Heart right ventricle (tissue), 16 donors: ENCODE results near the gene PEPD. TPM values are rescaled to one million over a fixed set of nuclear protein-coding genes. Genes with fewer than 3 reads are reported as not detected.

Experiments
- ATAC-seq, 8 donors: fragments of 200-7000 bp; cut with Tn5 transposase; one replicate each; pipeline ENCODE4 v1.9.1; 2020; ENCODE audit warnings: mild to moderate bottlenecking in 8 of 8, moderate library complexity in 8 of 8, moderate number of reproducible peaks in 1 of 8
- DNase-seq, 2 donors: peaks; one replicate each; pipeline ENCODE4 v3.0.0-alpha.2; 2020
- H3K27ac ChIP-seq, 10 donors: fragments of 200-600 bp; sonication (generic) in 2 of 10; one replicate each; pipeline versions ENCODE4 v1.5.0 to v1.8.0; 2020 to 2022; ENCODE audit warnings: mild to moderate bottlenecking in 3 of 10
- H3K27me3 ChIP-seq, 7 donors: fragments of 200-600 bp; one replicate each; pipeline ENCODE4 v1.8.0; 2021 to 2022; ENCODE audit warnings: mild to moderate bottlenecking in 2 of 7
- H3K36me3 ChIP-seq, 9 donors: fragments of 200-600 bp; sonication (generic) in 1 of 9; one replicate each; pipeline versions ENCODE4 v1.5.0 to v1.8.0; 2020 to 2022; ENCODE audit warnings: mild to moderate bottlenecking in 2 of 9
- H3K4me1 ChIP-seq, 9 donors: fragments of 200-600 bp; sonication (generic) in 1 of 9; one replicate each; pipeline versions ENCODE4 v1.5.0 to v1.8.0; 2020 to 2022; ENCODE audit warnings: mild to moderate bottlenecking in 4 of 9
- H3K4me3 ChIP-seq, 10 donors: fragments of 200-600 bp; sonication (generic) in 2 of 10; one replicate each; pipeline versions ENCODE4 v1.5.0 to v1.8.0; 2020 to 2022; ENCODE audit warnings: mild to moderate bottlenecking in 7 of 10, moderate library complexity in 2 of 10
- H3K9me3 ChIP-seq, 11 donors: fragments of 200-600 bp in 10 of 11; sonication (generic) in 2 of 11; one replicate each; pipeline versions ENCODE4 v1.5.0 to v1.8.0; 2013 to 2022; ENCODE audit warnings: mild to moderate bottlenecking in 2 of 11, control low read depth in 1 of 11, moderate library complexity in 1 of 11
- WGBS, 2 donors: extraction: QIAGEN DNeasy Blood & Tissue Kit; methylation state at CpG; one replicate each; pipeline ENCODE4 v1.1.7; 2013; ENCODE audit warnings: inconsistent platforms in 1 of 2; 5-methylcytosine and 5-hydroxymethylcytosine counted together
- intact Hi-C, 10 donors: fragments of 100-400 bp; cut with DNase I; formaldehyde crosslinking; loops; one replicate each; pipeline versions ENCODE4 v1.11.1 to v1.14.2; 2022
- polyA plus RNA-seq, 2 donors: library from polyadenylated mRNA; stranded (reverse); fragments of 200-250 nt; gene quantifications; one replicate each; pipeline ENCODE4 v1.2.3, GENCODE V29; 2013
- total RNA-seq, 10 donors: library from RNA; stranded (reverse); fragmentation: NEBNext Ultra II Directional in 3 of 10; extraction: Animal tissue kit (Norgen Biotek cat#: 25700) in 3 of 10; gene quantifications; one replicate each; pipeline versions ENCODE4 v1.2.1 to v1.2.4, GENCODE V29; 2021 to 2023
- TF ChIP-seq, protein P1 (sequence below), 9 donors: fragments of 200-600 bp; sonication (generic) in 2 of 9; IDR thresholded peaks; one replicate each; pipeline versions ENCODE4 v1.5.0 to v1.8.0; 2021 to 2022; ENCODE audit warnings: antibody characterized with exemption in 9 of 9, mild to moderate bottlenecking in 5 of 9, moderate library complexity in 1 of 9
- donor health status: Arrhythmogenic right ventricular cardiomyopathy.
- donor health status: ischemic (EF 13 %, LVEDD 7.1; RV severe dilation, severe dysfunction).
- donor health status: healthy with polysubstance abuse.
- donor health status: DM: no; HTN: yes; CAD: no.
- donor health status: DM: no; HTN: no; CAD: no.
- donor health status: ischemic (EF 25% LVEDD 6.9; RV normal size, moderate dysfunction).
- donor health status: ischemic (EF 25% LVEDD 5.7; RV mildly dilated, moderate dysfunction).
- donor health status: healthy.
- donor health status: DM: yes; HTN: yes; CAD: no.
- donor health status: Ischemic cardiomyopathy.
- donor health status: ischemic (EF 35%, LVEDD 5.7; RV mildly dilated, moderate dysfunction).
- donor health status: nonischemic (EF 11% LVEDD 7.7; RV severe dilation, severe dysfunction).
- donor health status: DM: yes; HTN: yes; CAD: no.
- donor health status: PGD.
- donor health status: ischemic (EF 29% LVEDD 5.4; RV normal size, mild dysfunction).
- donor health status: nonischemic (EF 23%, LVEDD 6.1; RV moderate dilation, normal function).

PEPD gene
- total and polyA plus RNA-seq, 12 donors: 20.4 to 47.7 (median 26.8) TPM

DNA sequence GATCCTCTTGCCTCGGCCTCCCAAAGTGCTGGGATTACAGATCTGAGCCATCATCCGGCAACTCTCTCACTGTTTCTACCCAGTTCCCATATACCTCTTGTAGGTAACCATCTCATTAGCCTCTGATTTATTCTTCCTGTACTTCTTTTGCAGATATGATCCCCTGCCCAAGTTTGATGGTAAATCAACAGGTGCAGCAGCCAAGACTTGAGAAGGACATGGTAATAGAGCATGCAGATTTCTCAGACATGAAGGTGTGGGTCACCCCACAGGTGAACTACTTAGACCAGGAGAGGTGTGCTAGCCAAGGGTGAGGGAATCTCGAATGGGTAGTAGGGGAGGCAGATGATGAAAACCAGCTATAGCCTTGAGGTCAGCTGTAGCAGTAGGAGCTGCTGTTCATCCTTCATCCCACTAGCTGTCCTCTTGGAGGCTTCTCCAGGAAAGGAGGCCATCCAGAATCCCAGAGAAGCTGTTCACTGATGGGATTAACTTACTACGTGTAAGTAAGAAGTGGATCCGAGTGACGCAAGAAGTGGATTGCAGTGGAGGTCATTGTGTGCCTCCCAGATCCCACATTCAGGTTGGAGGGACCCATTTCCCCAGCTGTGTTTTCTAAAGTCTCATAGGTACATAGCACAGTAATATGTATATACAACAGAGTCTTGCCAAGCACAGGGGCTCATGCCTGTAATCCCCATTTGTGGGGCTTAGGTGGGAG, 158.9 kb downstream of the PEPD start:
- Histone ChIP-seq H3K4me1 (no peaks in the 10 kb centered on the region), H3K36me3 (no peaks in the 10 kb centered on the region), H3K27ac (no peak overlapping the region), H3K27me3 (peaks cover 0 to 21% (median 0%) of the 10 kb centered on the region in 7 donors), H3K4me3 (no peak overlapping the region), H3K9me3 (no peaks in the 10 kb centered on the region)
- no peak for ATAC-seq
- WGBS, 2 donors: 80 to 87% methylated on average over 6 of the region's 6 CpGs
- TF ChIP-seq, protein P1, sequence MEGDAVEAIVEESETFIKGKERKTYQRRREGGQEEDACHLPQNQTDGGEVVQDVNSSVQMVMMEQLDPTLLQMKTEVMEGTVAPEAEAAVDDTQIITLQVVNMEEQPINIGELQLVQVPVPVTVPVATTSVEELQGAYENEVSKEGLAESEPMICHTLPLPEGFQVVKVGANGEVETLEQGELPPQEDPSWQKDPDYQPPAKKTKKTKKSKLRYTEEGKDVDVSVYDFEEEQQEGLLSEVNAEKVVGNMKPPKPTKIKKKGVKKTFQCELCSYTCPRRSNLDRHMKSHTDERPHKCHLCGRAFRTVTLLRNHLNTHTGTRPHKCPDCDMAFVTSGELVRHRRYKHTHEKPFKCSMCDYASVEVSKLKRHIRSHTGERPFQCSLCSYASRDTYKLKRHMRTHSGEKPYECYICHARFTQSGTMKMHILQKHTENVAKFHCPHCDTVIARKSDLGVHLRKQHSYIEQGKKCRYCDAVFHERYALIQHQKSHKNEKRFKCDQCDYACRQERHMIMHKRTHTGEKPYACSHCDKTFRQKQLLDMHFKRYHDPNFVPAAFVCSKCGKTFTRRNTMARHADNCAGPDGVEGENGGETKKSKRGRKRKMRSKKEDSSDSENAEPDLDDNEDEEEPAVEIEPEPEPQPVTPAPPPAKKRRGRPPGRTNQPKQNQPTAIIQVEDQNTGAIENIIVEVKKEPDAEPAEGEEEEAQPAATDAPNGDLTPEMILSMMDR (IDR thresholded peaks at IDR 0.05): no peak
- intact Hi-C loops: loop anchor here in 2 of 10 donors (5.0 kb wide), 2 partner anchors 40 to 45 kb away; no protein-coding TSS in a partner anchor
- no peak for DNase-seq

DNA sequence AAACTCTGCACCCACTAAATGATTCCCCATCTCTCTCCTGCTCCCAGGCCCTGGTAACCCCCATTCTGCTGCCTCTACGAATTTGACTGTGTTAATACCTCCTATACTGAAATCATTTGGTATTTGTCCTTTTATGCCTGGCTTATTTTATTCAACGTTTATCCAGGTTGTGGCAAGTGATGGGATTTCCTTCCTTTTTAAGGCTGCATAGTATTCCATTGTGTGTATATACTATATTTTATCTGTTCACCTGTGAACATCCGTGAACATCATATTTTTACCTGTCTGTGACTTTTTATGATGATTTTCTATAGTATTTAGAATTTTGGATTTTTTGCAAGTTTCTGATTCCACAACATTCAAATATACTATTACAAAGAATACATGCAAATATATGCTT, 162.0 kb downstream of the PEPD start:
- Histone ChIP-seq H3K9me3 (peaks cover 0 to 18% (median 2%) of the 10 kb centered on the region in 11 donors), H3K4me3 (no peak overlapping the region), H3K27me3 (peaks cover 0 to 9% (median 0%) of the 10 kb centered on the region in 7 donors), H3K36me3 (no peaks in the 10 kb centered on the region), H3K4me1 (no peaks in the 10 kb centered on the region), H3K27ac (no peak overlapping the region)
- TF ChIP-seq, protein P1 (IDR thresholded peaks at IDR 0.05): no peak
- intact Hi-C loops: no loop called here
- DNase-seq (no peak), ATAC-seq (no peak)
- WGBS, 2 donors: 83 to 88% methylated on average over 3 of the region's 3 CpGs

DNA sequence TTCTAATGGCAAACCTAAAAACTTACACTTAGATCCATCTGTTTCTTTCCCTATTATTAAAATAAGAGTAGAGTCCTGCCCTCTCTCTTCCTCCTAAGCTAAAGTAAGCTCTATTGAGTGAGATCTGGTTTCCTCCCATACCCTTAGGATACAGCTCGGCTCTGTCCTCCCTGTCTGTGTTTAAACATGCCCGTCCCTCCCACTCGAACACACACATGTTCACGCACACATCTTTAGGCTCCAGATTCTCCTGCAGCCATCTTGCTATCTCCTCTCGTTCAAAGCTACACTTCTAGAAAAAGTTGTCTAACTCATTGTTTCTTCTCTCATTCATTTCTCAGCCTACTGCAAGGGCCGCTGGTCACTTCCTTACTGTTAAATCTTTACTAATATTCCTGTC, 163.2 kb downstream of the PEPD start:
- no peak for ATAC-seq
- intact Hi-C loops: no loop called here
- TF ChIP-seq, protein P1 (IDR thresholded peaks at IDR 0.05): no peak
- H3K27me3 ChIP-seq: peaks cover 0 to 9% (median 0%) of the 10 kb centered on the region in 7 donors
- no peaks in the 10 kb centered on the region for H3K4me1 ChIP-seq
- no peaks in the 10 kb centered on the region for H3K36me3 ChIP-seq
- no peak for DNase-seq
- H3K4me3 ChIP-seq: no peak overlapping the region
- whole genome bisulfite sequencing, 2 donors: 78 to 81% methylated on average over 6 of the region's 6 CpGs
- no peak overlapping the region for H3K27ac ChIP-seq
- peaks cover 0 to 18% (median 2%) of the 10 kb centered on the region in 11 donors for H3K9me3 ChIP-seq

DNA sequence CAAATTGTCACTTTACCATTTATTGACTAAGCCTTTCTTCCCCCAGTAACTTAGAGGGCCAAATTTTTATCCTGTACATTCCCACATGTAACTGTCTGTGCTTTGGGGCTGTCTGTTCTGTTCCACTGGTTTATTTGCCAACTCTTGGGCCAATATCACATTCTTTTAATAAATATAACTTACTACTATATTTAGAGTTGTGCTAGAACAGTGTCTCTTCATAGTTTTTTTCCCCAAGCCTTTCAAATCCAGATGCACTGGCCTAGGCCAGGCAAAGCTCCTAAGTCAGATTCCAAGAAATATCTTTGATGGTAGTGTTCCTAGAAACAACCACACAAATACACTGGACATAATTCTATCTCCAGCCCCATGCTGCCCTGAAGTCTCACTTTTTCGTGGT, 164.0 kb downstream of the PEPD start:
- intact Hi-C loops: no loop called here

More for the DNA sequence above, 164.0 kb downstream of the PEPD start:
- H3K4me1 ChIP-seq: no peaks in the 10 kb centered on the region
- peaks cover 0 to 18% (median 2%) of the 10 kb centered on the region in 11 donors for H3K9me3 ChIP-seq
- no peak overlapping the region for H3K27ac ChIP-seq
- ATAC-seq (no peak), DNase-seq (no peak)
- TF ChIP-seq, protein P1 (IDR thresholded peaks at IDR 0.05): no peak
- no peak overlapping the region for H3K4me3 ChIP-seq
- no peaks in the 10 kb centered on the region for H3K36me3 ChIP-seq
- 50 to 55% methylated on average over 1 of the region's 1 CpG for WGBS, 2 donors
- H3K27me3 ChIP-seq: peaks cover 0 to 4% (median 0%) of the 10 kb centered on the region in 7 donors
